Right atrium auricular region (tissue), 2 donors: ENCODE data around the gene DYNLT2B. TPM values are rescaled to one million over a fixed set of nuclear protein-coding genes. Genes with fewer than 3 reads are reported as not detected.
"Not testable (repeated sequence)": the region's sequence is repeated elsewhere in the genome, so short reads cannot be mapped to it uniquely, and the experiment has no call there.

Experiments
- DNase-seq: peaks from one replicate; pipeline ENCODE4 v3.0.0-alpha.2; 2019; ENCODE audit warnings: low spot score
- H3K27ac ChIP-seq, 2 donors: fragments of 200-600 bp; sonication (generic); 1 replicate in 1 of 2; 2 replicates in 1 of 2; pipeline ENCODE4 v1.5.1; 2016 to 2019
- H3K27me3 ChIP-seq, 2 donors: fragments of 200-600 bp; sonication (generic); one replicate each; pipeline versions ENCODE4 v1.5.1 to v1.6.0; 2017 to 2019
- H3K36me3 ChIP-seq: fragments of 200-600 bp; sonication (generic); one replicate; pipeline ENCODE4 v1.5.1; 2016
- H3K4me1 ChIP-seq, 2 donors: fragments of 200-600 bp; sonication (generic); one replicate each; pipeline versions ENCODE4 v1.5.1 to v1.6.0; 2017 to 2019
- H3K4me3 ChIP-seq, 2 donors: fragments of 200-600 bp; sonication (generic); 1 replicate in 1 of 2; 2 replicates in 1 of 2; pipeline ENCODE4 v1.5.1; 2017 to 2019; ENCODE audit warnings: mild to moderate bottlenecking in 1 of 2, moderate library complexity in 1 of 2
- H3K9me3 ChIP-seq, 2 donors: fragments of 200-600 bp; sonication (generic); one replicate each; pipeline ENCODE4 v1.5.1; 2019
- CTCF ChIP-seq, 2 donors: fragments of 200-600 bp; sonication (generic); IDR thresholded peaks; one replicate each; pipeline ENCODE4 v1.5.1; 2019; ENCODE audit warnings: antibody characterized with exemption in 2 of 2
- total RNA-seq, 2 donors: library from RNA; depleted of rRNA; stranded (reverse); fragments of >200 nt; gene quantifications; one replicate each; pipeline ENCODE4 v1.1.0, GENCODE V29; 2016

Gene DYNLT2B
- total RNA-seq, 2 donors from 2014 or later = 4.3 to 6.3 TPM

- Histone ChIP-seq H3K36me3 (peaks cover 60% of the 10 kb centered on the region), H3K9me3 (no peaks in the 10 kb centered on the region), H3K4me1 (no peaks in the 10 kb centered on the region), H3K27ac (no peak overlapping the region), H3K27me3 (no peaks in the 10 kb centered on the region), H3K4me3 (no peak overlapping the region)
- no peak for DNase-seq
- no peak for TF ChIP-seq CTCF (IDR thresholded peaks at IDR 0.05)
These were observed 37.6 kb upstream of the DYNLT2B start for GRCh38 chr3:196355668-196356067.

GRCh38 chr3:196354132-196354531 is 36.1 kb upstream of the DYNLT2B start:
- Histone ChIP-seq H3K27me3 (no peaks in the 10 kb centered on the region), H3K4me3 (no peak overlapping the region), H3K9me3 (no peaks in the 10 kb centered on the region), H3K36me3 (peaks cover 46% of the 10 kb centered on the region), H3K4me1 (no peaks in the 10 kb centered on the region), H3K27ac (no peak overlapping the region)
- no peak for DNase-seq
- TF ChIP-seq CTCF (IDR thresholded peaks at IDR 0.05) = no peak

DNA sequence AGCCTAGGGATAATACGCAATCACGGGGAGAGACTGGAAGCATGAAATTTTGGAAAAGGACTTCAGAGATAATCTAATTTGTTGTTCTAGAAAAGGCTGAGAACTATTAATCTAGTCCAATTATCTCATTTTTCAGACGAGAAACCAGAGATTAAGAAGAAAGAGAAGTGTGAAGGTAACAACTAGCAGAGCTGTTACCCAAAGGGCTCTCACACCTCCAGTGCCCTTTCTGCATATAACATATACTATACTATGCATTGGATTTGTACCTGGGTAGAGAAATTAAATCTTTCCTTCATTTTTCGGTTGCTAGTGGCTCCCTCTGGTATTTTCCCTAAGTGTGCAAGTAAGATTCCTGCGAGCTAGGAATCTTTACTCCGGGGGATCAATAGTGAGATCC is 33.5 kb upstream of the DYNLT2B start:
- peaks cover 33% of the 10 kb centered on the region for H3K36me3 ChIP-seq
- no peak for TF ChIP-seq CTCF (IDR thresholded peaks at IDR 0.05)
- H3K9me3 ChIP-seq = no peaks in the 10 kb centered on the region

GRCh38 chr3:196350067-196350466 is 32.0 kb upstream of the DYNLT2B start:
- no peaks in the 10 kb centered on the region for H3K27me3 ChIP-seq
- peaks cover 18% of the 10 kb centered on the region for H3K36me3 ChIP-seq
- DNase-seq = no peak
- H3K27ac ChIP-seq = no peak overlapping the region
- no peaks in the 10 kb centered on the region for H3K9me3 ChIP-seq
- no peak for TF ChIP-seq CTCF (IDR thresholded peaks at IDR 0.05)
- no peaks in the 10 kb centered on the region for H3K4me1 ChIP-seq
- no peak overlapping the region for H3K4me3 ChIP-seq

More for the DNA sequence above, 33.5 kb upstream of the DYNLT2B start:
- DNase-seq = no peak
- Histone ChIP-seq H3K4me1 (no peaks in the 10 kb centered on the region), H3K4me3 (no peak overlapping the region), H3K27me3 (no peaks in the 10 kb centered on the region), H3K27ac (no peak overlapping the region)

GRCh38 chr3:196348698-196349097 is 30.7 kb upstream of the DYNLT2B start:
- Histone ChIP-seq H3K36me3 (peaks cover 17% of the 10 kb centered on the region), H3K27ac (no peak overlapping the region), H3K4me1 (no peaks in the 10 kb centered on the region), H3K27me3 (no peaks in the 10 kb centered on the region), H3K9me3 (no peaks in the 10 kb centered on the region), H3K4me3 (no peak overlapping the region)
- no peak for TF ChIP-seq CTCF (IDR thresholded peaks at IDR 0.05)
- DNase-seq = no peak

- TF ChIP-seq CTCF (IDR thresholded peaks at IDR 0.05) = no peak
- no peaks in the 10 kb centered on the region for H3K4me1 ChIP-seq
- no peak for DNase-seq
- no peak overlapping the region for H3K27ac ChIP-seq
- H3K4me3 ChIP-seq = no peak overlapping the region
- peaks cover 9% of the 10 kb centered on the region for H3K36me3 ChIP-seq
- no peaks in the 10 kb centered on the region for H3K27me3 ChIP-seq
- no peaks in the 10 kb centered on the region for H3K9me3 ChIP-seq
These were observed 26.6 kb upstream of the DYNLT2B start for GRCh38 chr3:196344663-196345062.

DNA sequence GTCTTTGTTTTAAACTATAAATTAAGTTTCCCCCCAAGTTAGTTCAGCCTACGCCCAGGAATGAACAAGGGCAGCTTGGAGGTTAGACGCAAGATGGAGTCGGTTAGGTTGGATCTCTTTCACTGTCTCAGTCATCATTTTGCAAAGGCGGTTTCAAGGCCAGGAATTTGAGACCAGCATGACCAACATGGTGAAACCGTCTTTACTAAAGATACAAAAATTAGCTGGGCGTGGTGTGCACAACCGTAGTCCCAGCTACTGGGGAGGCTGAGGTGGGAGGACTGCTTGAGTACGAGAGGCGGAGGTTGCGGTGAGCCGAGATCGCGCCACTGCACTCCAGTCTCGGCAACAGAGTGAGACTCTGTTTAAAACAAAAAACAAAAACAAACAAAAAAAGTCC is 25.9 kb upstream of the DYNLT2B start:
- H3K36me3 ChIP-seq, H3K9me3 ChIP-seq, H3K4me3 ChIP-seq, H3K4me1 ChIP-seq, H3K27ac ChIP-seq, H3K27me3 ChIP-seq, DNase-seq: not testable (repeated sequence)
